NCI-H187 (cell line): ENCODE measurements around the gene ZSCAN22.

Experiments
- DNase-seq, 2 experiments: peaks; one replicate each; lab custom pipeline; 2025; lab: John Stamatoyannopoulos, UW

Gene ZSCAN22

DNA sequence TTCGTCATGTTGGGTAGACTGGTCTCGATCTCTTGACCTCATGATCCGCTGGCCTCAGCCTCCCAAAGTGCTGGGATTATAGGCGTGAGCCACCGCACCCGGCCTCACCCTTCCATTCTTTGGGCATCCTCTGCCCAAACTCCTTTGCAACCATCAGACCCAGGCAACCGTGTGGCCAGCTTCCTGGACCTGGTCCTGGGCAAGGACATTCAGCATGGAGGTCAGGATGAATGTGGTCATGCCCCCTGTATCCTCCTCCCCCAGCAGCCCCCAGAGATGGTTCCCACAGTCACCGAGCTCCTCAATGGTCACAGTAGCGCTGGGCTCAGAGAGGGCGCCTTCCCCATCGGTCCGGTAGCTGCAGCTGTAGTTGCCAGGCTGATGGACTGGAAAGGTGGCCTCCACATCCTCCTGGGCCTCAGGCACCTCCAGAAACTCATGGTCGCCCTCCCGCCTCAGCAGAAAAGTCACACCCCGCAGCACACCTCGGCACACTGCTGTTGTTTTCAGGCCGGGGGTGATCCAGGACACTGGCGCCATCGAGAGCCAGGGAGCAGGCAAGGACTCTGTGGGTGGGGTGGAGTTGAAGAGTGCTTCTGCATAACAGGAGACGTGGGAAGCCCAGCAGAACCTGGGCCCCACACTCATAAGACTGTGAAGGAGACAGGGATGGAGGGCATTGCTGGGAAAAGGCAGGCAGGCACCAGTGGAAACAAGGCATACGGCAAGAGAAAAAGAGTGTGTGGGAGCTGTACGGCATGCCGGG is 25.4 kb downstream of the ZSCAN22 start:
- DNase-seq = no peak

DNA sequence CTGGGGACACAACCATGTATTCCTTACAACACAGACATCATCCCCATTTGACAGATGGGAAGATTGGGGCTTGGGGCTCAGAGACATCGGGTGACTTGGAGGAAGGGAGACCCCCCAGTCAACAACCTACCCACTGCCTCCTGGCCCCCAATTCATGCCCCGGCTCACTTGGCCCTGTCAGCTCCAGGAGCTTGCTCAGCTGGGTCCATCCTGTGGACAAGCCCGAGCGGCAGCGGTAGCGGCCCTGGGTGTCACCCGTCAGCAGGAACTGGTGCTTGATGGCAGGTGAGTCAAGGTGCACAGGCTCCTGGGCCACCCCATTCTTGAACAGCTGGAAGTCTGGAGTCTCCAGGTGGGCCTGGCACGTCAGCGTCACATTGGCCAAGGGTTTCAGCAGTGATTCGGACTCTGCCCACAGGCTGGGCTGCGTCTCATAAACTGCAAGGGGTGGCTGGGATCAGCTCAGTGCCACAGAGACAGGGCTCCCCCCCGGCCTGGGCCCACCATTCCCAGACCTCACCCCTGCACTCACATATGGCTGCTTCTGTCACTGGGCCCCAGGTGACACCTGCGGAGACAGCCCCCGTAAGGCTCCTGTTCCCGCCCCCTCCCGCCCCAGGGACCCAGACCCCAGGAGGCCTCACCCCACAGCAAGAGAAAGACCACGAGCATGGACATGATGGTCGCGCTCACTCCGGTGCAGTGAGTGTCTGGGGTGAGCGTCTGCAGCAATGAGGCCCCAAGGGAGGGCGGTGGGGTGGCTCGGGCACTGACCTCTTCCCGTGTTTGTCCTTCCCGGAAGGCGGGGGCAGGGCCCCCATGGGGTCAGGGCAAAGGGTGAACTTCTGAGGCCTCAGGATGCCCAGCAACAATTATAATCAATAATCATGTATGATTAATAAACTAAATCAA is 26.2 kb downstream of the ZSCAN22 start, which contains the start of gene A1BG:
Gene A1BG (minus strand): TSS at position 733 of the 912 bp plus-strand sequence. CDS start 55 bp downstream, at position 678.
- DNase-seq = no peak

DNA sequence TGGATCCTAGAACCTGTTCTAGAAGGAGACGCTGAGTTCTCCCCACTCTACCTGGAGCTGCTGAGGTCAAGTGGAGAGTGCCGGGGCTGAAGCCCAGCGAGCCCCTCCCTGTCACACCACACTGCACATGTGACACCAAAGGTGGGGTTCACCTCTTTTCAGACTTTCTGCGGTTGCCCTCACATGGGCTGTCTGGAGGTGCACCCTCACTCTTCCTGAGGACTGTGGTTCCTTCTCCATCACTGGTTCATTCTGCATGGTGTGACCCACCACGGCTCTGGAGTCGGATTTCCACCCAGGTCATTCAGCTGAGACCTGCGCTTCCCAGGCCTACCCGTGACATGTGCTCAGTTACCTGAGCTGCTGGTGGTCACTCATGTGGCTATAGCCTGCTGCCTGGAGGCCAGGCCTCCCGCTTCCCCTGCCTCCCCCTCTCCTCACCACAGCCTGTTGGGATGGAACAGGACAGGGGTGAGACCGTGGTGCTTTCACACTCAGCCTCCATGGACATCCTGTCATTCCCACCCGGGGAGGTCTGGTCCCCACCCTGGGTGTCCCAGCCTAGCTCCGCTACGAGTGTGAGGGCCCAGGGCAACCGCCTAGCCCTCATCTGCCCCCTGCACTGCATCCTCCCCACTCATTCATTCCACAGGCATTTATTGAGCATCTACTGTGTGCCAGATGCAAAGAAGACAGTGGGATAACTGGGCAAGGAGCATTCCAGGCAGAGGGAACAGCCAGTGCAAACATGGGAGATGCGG is 27.1 kb downstream of the ZSCAN22 start:
- no peak for DNase-seq

DNA sequence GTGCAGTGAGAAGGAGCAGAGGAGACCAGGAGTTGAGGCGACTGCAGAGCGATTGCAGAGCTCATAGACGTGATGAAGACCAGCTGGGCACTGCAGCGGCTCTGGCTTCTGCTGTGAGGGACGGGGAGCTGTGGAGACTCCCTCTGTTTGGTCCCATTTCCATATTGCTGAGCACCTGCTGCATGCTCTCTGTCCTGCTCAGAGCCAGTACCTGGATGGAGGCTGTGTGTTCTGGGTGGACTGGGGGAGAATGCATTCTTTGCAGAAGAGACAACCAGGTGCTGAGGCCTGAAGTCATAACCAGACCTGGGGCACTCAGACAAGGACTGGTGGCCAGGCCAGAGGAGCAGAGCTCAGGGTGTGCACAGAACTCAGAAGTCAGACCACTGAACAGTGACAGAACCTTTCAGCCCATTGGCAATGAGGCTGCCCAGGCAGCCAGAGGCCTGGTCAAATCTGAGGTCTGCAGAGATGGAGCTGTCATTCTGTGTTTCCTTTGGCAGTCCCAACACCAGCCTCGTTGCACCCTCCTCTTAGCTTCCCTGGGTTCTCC is 27.8 kb downstream of the ZSCAN22 start:
- no peak for DNase-seq

DNA sequence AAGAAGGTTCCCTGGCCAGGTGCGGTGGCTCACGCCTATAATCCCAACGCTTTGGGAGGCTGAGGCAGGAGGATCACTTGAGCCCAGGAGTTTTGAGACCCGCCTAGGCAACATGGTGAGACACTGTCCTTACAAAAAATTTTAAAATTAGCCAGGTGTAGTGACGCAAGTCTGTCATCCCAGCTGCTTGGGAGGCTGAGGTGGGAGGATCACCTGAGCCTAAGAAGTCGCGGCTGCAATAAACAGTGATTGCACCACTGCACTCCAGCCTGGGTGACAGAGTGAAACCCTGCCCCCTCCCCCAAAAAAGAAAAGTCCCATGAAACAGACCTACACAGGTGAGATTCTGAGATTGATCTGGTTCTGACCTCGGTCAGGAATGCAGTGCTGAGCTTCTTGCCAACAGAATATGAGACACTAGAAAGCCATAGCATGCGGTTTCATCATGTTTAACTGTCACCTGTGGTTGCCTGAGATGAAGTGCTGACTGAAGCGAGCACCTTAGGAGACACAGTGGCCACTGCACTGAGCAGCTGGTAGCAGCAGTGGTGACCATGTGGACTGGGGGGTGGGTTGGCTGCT is 28.5 kb downstream of the ZSCAN22 start:
- DNase-seq = no peak

DNA sequence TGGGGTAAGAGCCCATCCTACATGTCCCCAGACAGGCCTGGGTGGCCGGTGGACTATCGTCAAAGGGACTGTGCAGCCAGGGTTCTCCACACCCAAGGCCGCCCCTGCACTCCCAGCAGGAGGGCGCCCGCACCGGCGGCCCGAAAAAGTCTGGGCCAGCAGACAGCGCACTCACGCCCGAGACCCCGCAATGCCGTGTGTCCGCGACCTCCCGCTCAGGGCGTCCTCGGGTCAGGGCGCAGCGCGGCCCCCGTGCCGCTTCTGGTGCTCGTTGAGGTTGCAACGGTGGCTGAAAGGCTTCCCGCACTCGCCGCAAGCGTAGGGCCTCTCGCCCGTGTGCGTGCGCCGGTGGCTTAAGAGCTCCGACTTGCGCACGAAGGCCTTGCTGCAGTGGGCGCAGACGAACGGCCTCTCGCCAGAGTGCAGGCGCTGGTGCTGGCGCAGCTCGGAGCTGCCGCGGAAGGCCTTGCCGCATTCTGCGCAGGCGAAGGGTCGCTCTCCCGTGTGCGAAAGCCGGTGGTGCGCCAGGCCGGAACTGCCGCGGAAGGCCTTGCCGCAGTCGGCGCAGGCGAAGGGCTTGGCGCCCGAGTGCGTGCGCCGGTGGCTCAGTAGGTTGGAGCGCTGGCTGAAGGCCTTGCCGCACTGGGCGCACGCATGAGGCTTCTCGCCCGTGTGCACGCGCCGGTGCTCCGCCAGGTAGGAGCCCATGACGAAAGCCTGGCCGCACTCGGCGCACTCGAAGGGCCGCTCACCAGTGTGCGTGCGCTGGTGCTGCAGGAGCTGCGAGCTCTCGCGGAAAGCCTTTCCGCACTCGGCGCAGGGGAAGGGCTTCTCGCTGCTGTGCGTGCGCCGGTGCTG is 29.3 kb downstream of the ZSCAN22 start:
- no peak for DNase-seq

DNA sequence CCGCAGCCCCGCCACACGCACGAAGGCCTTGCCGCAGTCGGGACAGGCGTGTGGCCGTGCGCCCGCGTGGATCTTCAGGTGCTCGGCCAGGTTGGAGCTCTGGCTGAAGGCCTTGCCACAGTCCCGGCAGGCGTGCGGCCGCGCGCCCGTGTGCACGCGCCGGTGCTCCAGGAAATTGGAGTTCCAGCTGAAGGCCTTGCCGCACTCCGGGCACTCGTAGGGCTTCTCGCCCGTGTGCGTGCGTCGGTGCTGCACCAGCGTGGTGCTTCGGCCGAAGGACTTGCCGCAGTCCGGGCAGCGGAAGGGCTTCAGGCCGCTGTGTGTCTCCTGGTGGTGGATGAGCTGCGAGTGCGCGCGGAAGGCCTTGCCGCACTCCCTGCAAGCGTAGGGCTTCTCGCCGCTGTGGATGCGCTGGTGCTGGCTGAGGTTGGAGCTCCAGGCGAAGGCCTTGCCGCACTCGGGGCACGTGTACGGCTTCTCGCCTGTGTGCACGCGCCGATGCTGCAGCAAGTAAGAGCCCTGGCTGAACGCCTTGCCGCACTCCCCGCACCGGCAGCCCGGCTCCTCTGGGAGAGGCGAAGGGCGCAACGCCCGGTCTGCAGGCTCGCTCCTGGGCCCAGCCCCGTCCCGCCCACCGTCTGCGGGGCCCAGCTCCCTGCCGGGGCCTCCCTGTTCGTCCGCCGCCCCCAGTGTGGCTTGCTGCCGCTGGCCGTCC is 30.1 kb downstream of the ZSCAN22 start:
- DNase-seq = no peak

DNA sequence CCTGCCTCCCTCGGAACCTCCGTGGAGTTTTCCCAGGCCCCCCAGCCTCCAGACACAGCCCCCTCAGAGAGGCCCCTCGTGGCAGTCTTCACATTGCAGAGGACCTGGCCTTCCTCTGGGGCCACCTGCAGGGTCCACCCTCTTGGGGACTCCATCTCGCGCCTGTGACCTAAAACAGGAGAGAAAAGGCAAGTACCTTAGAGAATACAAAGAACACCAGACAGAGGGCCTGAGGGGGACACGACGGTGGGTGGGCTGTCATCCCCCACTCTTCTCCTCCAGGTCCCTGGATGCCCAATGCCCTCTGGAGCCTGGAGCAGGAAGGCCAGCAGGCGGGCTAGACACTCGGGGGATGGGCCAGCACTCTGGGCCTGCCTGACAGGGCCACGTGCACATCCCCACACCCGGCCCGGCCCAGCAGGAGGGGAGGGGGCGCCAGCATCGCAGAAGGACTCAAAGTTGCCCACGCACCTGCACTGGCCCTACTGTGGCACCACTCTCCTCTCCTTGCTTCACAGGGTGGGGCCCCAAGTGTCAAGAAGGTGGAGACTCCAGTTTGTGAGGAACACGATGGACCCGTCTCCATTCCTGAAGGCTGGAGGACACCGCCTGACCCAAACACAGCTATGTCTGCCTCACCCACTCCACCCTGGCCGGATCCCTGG is 30.8 kb downstream of the ZSCAN22 start:
- DNase-seq = no peak

DNA sequence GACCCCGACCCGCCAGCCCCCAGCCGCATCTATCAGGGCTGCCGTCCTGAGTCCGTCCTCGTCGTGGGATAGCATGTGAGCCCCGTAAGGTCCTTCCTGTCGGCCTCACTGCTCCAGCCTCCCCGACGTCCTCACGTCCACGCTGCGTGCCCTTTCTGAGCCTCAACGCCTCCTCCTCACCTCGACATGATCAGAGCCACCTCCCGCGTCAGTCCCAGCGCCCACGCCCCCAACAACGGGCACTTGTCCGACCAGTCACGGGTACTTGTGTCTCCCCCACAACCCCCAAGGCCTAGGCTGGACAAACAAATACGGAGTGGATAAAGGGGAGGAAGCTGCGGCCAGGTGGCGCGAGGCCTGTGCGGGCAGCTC is 35.1 kb downstream of the ZSCAN22 start:
- peak in 1 of 2 experiments; percentile 33 for DNase-seq

DNA sequence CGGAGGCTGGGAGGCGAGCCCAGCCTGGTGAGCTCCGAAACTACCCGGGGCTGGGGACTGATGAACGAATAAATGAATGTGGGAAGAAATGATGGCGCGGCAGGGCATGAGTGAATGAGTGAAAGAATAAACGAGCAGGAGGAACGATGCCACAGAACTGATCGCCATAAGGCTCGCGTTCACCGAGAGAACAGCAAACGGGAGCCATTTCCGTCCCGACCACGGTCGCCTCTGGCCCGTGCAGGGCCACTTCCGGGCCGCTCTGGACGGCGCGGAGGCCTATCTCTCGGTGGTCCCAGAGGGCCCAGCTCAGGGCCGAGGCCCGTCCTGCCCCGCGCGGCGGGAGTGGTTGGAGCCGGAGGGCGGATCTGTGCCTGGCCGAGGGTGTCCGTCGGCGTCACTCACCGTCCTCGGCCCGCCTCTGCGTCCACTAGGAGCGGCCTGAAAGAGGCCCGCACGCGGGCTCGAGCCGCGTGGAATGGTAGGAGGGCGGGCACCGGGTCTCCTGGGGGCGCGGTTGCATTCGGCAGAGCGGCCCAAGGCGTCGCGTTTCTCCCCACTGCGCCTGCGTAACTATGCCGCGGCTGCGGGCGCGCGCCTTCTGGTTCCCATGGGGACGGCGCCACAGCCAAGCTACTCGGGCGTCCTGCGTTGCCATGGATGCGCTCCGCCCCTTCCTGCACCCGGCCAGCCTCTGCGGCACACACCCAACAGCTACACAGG is 35.6 kb downstream of the ZSCAN22 start, which contains the start of gene ZNF497:
Gene ZNF497 (minus strand): TSS at position 480 of the 723 bp plus-strand sequence. CDS start 5,116 bp downstream, outside the sequence.
- DNase-seq = peak; percentile 94 to 97

DNA sequence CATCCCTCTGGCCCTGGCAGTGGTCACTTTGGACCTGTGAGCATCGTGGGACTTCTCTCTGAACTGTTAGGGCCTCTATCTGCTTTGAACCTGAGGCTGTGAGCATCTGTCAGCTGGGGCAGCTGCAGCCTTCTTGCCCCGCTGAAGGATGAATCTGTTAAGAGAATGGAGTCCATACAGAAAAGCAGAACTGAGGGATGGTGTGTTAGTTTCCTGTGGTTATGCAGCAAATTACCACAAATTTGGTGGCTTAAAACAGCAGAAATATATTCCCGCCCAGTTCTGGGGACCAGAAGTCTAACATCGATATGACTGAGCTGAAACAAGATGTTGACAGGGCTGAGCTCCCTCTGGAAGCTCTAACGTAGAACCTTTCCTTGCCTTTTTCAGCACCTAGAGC is 37.4 kb downstream of the ZSCAN22 start:
- no peak for DNase-seq

DNA sequence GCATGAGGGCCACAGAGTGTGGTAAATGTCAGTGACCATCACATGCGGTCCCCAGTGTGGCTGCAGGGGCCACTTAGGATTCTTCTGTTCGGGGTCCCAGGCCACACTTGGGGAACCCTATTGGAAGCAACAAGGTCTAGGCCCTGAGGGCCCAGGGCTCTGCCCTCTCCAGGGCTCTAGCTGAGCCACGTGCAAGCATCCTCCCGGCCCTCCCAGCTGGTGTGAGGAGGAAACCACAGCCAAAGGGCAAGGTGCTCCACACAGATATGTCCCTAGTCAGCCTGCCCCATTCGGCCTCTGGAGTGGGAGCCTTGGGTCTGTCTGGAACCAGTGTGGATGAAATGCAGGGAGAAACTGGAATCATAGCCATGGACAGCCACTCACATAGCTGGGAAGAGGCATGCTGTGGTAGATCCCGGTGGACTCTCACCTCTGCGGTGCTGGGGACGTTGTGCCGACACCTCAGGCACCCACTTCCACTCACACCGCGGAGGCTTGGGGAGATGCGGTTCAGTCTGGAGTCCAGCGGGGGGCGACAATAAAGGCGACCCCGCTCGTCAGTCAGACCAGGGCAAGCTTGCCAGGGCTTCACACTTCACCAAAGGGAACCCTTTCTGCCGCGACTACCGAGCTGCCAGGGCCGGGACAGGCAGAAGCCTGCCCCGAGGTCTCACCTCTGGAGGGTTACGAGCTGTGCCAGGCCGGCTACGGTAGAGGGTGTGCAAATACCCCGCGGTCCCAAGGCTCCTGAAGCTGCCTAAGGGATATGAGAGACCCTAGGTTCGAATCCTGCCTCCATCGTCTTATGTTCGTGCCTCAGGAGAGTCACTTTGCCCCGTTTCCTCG is 40.0 kb downstream of the ZSCAN22 start:
- DNase-seq = no peak

DNA sequence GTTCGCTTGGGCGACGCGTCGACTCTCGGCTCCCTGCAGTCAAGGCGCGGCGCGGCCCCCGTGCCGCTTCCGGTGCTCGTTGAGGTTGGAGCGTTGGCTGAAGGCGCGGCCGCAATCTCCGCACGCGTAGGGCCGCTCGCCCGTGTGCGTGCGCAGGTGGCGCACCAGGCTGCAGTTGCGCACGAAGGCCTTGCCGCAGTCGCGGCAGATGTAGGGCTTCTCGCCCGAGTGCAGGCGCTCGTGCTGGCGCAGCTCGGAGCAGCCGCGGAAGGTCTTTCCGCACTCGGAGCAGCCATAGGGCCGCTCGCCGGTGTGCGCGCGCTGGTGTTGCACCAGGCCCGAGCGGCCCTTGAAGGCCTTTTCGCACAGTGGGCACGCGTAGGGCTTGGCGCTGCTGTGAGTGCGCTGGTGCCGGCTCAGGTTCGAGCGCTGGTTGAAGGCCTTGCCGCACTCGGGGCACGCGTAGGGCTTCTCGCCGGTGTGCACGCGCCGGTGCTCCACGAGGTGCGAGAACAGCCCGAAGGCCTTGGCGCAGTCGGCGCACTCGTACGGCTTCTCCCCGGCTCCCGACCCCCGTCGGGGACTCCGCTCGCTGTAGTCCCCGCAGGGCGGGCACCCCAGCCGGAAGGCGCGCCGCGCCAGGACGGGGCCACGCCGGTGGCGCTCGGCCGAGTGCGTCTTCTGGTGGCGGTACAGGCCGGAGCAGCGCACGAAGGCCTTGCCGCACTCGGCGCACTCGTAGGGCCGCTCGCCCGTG is 41.1 kb downstream of the ZSCAN22 start:
- DNase-seq = no peak

DNA sequence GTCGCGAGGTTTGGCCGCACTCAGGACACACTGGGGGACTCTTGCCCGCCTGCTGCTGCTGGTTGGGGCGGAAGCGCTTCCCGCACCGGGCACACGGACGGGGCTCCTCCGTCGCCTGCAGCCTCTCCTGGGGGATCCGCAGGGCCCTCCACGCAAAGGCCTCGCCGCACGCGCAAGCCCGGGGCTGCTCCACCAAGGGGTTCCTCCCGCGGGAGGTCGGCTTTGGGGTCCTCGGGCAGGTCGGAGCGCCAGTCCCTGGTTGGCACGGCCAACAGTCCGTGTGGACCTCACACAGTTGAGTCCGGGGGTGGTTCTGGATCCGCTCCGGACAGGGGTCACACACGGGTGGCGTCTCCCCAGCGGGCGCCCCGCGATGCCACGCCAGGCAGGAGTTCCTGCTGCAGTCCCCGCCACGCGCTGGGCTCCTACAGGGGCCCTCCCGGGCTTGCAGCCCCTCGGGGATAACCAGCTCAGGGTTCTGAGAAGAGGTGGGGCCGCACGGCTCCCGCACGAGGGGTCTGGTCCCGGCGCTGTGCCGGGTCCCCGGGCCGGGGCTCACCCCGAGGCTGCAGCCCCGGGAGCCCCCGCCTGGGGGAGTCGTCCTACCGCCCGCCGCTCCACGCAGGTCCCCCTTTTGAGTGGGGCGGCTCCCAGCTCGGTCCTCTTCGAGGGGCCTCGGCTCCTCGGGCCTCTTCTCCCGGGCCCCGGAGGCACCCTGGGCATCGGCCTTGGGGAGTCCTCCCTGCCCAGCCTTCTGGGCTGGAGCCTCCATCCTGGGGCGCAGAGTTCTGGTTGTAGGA is 42.0 kb downstream of the ZSCAN22 start:
- no peak for DNase-seq

DNA sequence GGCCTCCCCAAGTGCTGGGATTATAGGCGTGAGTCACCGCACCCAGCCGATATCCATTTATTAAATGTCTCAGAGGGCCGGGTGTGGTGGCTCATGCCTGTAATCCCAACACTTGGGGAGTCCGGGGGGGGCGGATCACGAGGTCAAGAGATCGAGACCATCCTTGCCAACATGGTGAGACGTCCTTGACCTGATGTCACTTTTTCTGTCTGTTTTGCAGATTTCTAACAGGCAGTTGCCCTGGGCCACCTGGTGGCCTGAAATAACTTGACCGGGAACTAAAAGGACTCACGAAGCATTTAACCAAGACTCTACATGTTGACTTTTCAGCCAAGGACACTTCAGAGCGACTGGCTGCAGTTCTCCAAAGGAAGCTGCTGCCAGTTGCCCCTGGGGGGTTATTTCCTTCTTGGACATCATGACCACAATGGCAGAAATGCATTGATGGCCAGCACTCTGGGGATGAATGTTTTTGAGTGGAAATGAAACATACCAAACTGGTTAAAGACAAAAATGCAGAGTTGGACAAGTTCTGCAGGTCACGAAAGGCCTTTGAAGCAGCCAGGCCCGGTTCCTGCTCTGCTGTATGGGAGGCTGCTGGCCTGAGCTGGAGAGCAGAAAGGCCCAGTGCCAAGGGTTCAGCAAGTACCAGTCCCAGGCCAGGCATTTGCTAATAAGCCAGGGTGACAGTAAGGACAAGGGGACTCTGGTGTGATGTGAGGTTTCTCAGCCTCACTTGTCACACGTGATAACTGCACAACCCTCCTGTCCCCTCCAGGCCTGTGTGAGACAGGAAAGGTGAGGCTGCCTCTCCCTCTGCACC is 45.7 kb downstream of the ZSCAN22 start:
- DNase-seq = no peak
